Measurements from ENCODE around the gene FNDC3B.

DNA sequence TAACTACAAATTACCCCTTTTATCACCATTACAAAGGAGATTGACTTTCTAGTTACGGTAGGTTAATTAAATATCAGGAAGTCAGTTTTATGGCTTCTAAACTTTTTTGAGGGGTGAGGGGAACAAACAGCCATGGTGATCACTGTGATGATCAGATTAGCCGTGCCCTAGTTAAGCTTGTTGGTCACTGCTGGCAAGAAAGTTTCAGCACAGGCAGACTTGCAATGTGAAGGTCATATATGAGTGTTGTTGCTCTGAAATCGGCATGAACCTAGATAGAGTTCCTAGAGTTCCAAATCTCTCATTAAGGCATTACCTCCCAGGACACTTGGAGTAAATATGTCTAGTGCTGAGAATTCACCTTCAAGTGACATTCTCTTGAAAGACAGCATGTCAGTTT, 252.3 kb downstream of the FNDC3B start:
- TF ChIP-seq, protein P1, sequence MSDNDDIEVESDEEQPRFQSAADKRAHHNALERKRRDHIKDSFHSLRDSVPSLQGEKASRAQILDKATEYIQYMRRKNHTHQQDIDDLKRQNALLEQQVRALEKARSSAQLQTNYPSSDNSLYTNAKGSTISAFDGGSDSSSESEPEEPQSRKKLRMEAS (IDR thresholded peaks at IDR 0.05): no peak
- TF ChIP-seq YY1 (IDR thresholded peaks at IDR 0.05; ENCODE audit: low read depth): no peak
- TF ChIP-seq EP300 (IDR thresholded peaks at IDR 0.05; ENCODE audit: borderline replicate concordance): no peak
- no peak for TF ChIP-seq RAD21 (IDR thresholded peaks at IDR 0.05; ENCODE audit: low read depth)
- TF ChIP-seq ZBTB7A (IDR thresholded peaks at IDR 0.05; ENCODE audit: low read depth): no peak
- no peak for TF ChIP-seq NFIC (IDR thresholded peaks at IDR 0.05)
- TF ChIP-seq TCF12 (IDR thresholded peaks at IDR 0.05; ENCODE audit: low read depth): no peak
- no peak for TF ChIP-seq TAF1 (IDR thresholded peaks at IDR 0.05; ENCODE audit: low read depth)
- TF ChIP-seq REST (IDR thresholded peaks at IDR 0.05; ENCODE audit: low read depth): no peak
- no peak for TF ChIP-seq CEBPB (IDR thresholded peaks at IDR 0.05)
- TF ChIP-seq EGR1 (IDR thresholded peaks at IDR 0.05): no peak

Data from Ishikawa (cell line).